ENCODE measurements around the gene YRDC. TPM values are rescaled to one million over a fixed set of nuclear protein-coding genes. Genes with fewer than 3 reads are reported as not detected.

The YRDC gene
- polyA plus RNA-seq, 1 donor from 2014 or later = 34.1 TPM

DNA sequence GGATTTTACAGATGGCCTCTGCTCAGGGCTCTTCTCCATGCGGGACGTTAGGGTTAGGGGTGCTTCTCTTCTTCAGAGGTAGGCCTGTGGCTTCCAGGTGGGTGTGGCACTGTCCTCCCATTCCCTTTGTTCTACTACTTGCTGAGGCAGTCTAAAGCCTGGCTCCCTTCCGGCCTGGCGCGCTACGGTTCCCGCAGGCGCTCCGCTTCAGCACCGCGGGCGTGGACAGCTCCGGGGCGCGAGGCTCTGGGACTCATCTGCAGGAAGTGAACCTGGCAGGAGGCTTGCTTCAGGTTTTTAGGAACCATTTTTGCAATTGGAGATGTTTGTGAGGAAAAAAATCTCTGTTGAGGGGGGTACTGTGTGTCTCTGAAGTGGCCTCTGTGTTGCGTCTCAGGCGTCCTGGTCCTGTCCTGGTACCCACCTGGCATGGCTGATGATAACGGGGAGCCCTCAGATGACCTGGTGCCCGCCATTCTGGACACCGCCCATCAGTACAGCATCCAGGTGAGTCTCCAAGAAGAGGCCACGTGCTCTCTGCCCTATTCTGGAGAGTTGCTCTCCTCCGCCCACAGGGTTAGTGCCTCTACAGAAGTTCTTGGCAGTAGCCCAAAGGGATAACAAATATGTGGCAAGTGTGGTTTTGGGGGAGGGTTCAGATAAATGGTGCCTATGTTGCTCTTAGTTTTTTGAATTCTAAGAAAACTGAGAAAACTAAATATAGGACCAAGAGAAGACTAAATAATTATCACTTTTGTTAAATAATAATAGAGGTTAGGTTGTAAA lies 12.5 kb downstream of the YRDC start:
- no peaks in the 10 kb centered on the region for H3K36me3 ChIP-seq (ENCODE audit: insufficient read depth, low read length)
- H3K4me2 ChIP-seq (ENCODE audit: low read length) = peak overlapping the region; percentile 95
- H3K9ac ChIP-seq (ENCODE audit: low read length) = peak overlapping the region; percentile 78
- no peaks in the 10 kb centered on the region for H3K27me3 ChIP-seq (ENCODE audit: insufficient read depth, low read depth, low read length)
- no peaks in the 10 kb centered on the region for H4K20me1 ChIP-seq (ENCODE audit: insufficient read depth)
- H3K4me3 ChIP-seq (ENCODE audit: low read length) = peak overlapping the region; percentile 82
- peak overlapping the region; percentile 54 for H3K27ac ChIP-seq (ENCODE audit: low read length)
- no peaks in the 10 kb centered on the region for H3F3A ChIP-seq (ENCODE audit: insufficient read depth, low read length, poor library complexity, severe bottlenecking)
- no peak for TF ChIP-seq EZH2 (IDR thresholded peaks at IDR 0.05; ENCODE audit: borderline replicate concordance, insufficient read depth, low read length, poor library complexity, severe bottlenecking)
- no peak for TF ChIP-seq EP300 (conservative IDR thresholded peaks at IDR 0.05; ENCODE audit: poor library complexity, severe bottlenecking)
- TF ChIP-seq POLR2AphosphoS5 (IDR thresholded peaks at IDR 0.05) = no peak
- TF ChIP-seq, protein P1, sequence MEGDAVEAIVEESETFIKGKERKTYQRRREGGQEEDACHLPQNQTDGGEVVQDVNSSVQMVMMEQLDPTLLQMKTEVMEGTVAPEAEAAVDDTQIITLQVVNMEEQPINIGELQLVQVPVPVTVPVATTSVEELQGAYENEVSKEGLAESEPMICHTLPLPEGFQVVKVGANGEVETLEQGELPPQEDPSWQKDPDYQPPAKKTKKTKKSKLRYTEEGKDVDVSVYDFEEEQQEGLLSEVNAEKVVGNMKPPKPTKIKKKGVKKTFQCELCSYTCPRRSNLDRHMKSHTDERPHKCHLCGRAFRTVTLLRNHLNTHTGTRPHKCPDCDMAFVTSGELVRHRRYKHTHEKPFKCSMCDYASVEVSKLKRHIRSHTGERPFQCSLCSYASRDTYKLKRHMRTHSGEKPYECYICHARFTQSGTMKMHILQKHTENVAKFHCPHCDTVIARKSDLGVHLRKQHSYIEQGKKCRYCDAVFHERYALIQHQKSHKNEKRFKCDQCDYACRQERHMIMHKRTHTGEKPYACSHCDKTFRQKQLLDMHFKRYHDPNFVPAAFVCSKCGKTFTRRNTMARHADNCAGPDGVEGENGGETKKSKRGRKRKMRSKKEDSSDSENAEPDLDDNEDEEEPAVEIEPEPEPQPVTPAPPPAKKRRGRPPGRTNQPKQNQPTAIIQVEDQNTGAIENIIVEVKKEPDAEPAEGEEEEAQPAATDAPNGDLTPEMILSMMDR (IDR thresholded peaks at IDR 0.05; ENCODE audit: poor library complexity, severe bottlenecking) = no peak
- TF ChIP-seq, protein P2, sequence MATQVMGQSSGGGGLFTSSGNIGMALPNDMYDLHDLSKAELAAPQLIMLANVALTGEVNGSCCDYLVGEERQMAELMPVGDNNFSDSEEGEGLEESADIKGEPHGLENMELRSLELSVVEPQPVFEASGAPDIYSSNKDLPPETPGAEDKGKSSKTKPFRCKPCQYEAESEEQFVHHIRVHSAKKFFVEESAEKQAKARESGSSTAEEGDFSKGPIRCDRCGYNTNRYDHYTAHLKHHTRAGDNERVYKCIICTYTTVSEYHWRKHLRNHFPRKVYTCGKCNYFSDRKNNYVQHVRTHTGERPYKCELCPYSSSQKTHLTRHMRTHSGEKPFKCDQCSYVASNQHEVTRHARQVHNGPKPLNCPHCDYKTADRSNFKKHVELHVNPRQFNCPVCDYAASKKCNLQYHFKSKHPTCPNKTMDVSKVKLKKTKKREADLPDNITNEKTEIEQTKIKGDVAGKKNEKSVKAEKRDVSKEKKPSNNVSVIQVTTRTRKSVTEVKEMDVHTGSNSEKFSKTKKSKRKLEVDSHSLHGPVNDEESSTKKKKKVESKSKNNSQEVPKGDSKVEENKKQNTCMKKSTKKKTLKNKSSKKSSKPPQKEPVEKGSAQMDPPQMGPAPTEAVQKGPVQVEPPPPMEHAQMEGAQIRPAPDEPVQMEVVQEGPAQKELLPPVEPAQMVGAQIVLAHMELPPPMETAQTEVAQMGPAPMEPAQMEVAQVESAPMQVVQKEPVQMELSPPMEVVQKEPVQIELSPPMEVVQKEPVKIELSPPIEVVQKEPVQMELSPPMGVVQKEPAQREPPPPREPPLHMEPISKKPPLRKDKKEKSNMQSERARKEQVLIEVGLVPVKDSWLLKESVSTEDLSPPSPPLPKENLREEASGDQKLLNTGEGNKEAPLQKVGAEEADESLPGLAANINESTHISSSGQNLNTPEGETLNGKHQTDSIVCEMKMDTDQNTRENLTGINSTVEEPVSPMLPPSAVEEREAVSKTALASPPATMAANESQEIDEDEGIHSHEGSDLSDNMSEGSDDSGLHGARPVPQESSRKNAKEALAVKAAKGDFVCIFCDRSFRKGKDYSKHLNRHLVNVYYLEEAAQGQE (IDR thresholded peaks at IDR 0.05; ENCODE audit: borderline replicate concordance) = peak; percentile 92
- no peak for TF ChIP-seq SMC3 (conservative IDR thresholded peaks at IDR 0.05; ENCODE audit: poor library complexity)
- TF ChIP-seq MXI1 (conservative IDR thresholded peaks at IDR 0.05; ENCODE audit: poor library complexity, severe bottlenecking) = no peak
- no peaks in the 10 kb centered on the region for H3K79me2 ChIP-seq (replicated peaks; ENCODE audit: insufficient read depth, low read length)
- peak overlapping the region; percentile 51 for H2AFZ ChIP-seq (ENCODE audit: low read depth, low read length)
- H3K9me2 ChIP-seq (ENCODE audit: insufficient read depth, low read length) = no peaks in the 10 kb centered on the region
- no peaks in the 10 kb centered on the region for H3K9me3 ChIP-seq (ENCODE audit: low read length)

DNA sequence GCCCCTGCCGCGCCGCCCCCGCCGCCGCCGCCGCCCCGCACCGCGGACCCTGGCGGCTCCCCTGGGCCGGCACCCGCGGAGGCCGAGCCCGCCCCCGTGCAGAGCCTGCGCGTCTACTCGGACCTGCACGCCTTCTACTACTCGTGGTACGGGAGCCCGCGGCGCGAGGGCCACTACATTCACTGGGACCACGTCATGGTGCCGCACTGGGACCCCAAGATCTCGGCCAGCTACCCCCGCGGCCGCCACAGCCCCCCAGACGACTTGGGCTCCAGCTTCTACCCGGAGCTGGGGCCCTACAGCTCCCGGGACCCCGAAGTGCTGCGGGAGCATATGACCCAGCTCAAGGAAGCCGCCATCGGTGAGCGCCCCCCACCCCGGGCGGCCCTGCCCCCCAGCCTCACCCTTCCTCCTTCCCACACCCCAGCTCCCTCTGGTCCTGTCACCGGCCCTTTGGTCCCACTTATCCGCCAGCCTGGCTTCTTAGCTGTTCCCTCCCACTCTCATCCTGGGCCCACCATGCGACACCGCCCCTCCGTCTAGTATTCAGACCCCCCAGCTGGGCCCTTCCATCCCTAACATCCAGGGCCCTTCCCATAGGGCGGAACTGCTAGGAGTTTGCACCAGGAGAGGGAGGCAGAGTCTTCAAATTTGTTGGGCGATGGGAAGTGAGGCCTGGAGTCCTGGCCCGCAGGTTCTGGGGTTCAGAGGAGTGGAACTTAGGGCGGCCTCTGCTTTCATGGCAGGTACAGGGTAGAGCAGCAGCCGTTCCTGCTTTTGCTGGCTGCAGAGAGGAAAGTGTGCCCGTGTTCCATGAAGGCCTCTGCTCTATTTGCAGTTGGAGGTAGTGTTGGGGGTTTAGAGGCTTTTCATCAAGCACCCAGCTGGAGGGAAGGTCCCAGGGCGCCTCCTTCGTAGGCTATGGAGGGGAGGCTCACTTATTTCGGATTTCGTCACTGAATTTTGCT lies 13.4 kb downstream of the YRDC start:
- no peaks in the 10 kb centered on the region for H3K9me3 ChIP-seq (ENCODE audit: low read length)
- no peaks in the 10 kb centered on the region for H3K27me3 ChIP-seq (ENCODE audit: insufficient read depth, low read depth, low read length)
- H2AFZ ChIP-seq (ENCODE audit: low read depth, low read length) = peak overlapping the region; percentile 51
- H3K79me2 ChIP-seq (replicated peaks; ENCODE audit: insufficient read depth, low read length) = no peaks in the 10 kb centered on the region
- H3K9ac ChIP-seq (ENCODE audit: low read length) = peak overlapping the region; percentile 78
- no peaks in the 10 kb centered on the region for H3K36me3 ChIP-seq (ENCODE audit: insufficient read depth, low read length)
- peak overlapping the region; percentile 95 for H3K4me2 ChIP-seq (ENCODE audit: low read length)
- H3F3A ChIP-seq (ENCODE audit: insufficient read depth, low read length, poor library complexity, severe bottlenecking) = no peaks in the 10 kb centered on the region
- peak overlapping the region; percentile 82 for H3K4me3 ChIP-seq (ENCODE audit: low read length)
- TF ChIP-seq MXI1 (conservative IDR thresholded peaks at IDR 0.05; ENCODE audit: poor library complexity, severe bottlenecking) = peak; percentile 30
- TF ChIP-seq SMC3 (conservative IDR thresholded peaks at IDR 0.05; ENCODE audit: poor library complexity) = no peak
- no peak for TF ChIP-seq RAD21 (conservative IDR thresholded peaks at IDR 0.05)
- TF ChIP-seq, protein P1 (IDR thresholded peaks at IDR 0.05; ENCODE audit: poor library complexity, severe bottlenecking) = peak; percentile 28
- peak overlapping the region; percentile 54 for H3K27ac ChIP-seq (ENCODE audit: low read length)
- H3K9me2 ChIP-seq (ENCODE audit: insufficient read depth, low read length) = no peaks in the 10 kb centered on the region
- no peaks in the 10 kb centered on the region for H4K20me1 ChIP-seq (ENCODE audit: insufficient read depth)

All from neural cell (in vitro differentiated cells).